Camera-type eye (tissue), 1 donor: ENCODE measurements around the gene TBPL2. TPM values are rescaled to one million over a fixed set of nuclear protein-coding genes. Genes with fewer than 3 reads are reported as not detected.

Experiments
- total RNA-seq: library from RNA; depleted of rRNA; stranded (reverse); fragments of >200 nt; gene quantifications from one replicate; pipeline ENCODE4 v1.2.3, GENCODE V29; 2014

The TBPL2 gene
- total RNA-seq, result not detected

GRCh38 chr14:55440385-55440784 lies at the start of gene TBPL2:
TBPL2 (minus strand) TSS chr14:55440616; CDS start chr14:55440449, 167 bp downstream.

GRCh38 chr14:55411426-55412389 lies 28.7 kb downstream of the TBPL2 start, which contains the start of gene ATG14:
ATG14 (minus strand) TSS chr14:55411830; CDS start chr14:55411822, 8 bp downstream.

Other genes with a start within 250 kb of the TBPL2 start
- gene DLGAP5, start 249.0 kb downstream of the TBPL2 start, total RNA-seq, result 10.7 TPM
- gene FBXO34, start 169.2 kb downstream of the TBPL2 start, total RNA-seq, result 52.6 TPM
- gene ATG14, start 28.8 kb downstream of the TBPL2 start, total RNA-seq, result 29.7 TPM
- gene KTN1, start 139.6 kb upstream of the TBPL2 start, total RNA-seq, result 164 TPM